Hematopoietic multipotent progenitor cell (in vitro differentiated cells): ENCODE results near the gene KCNJ1. TPM values are rescaled to one million over a fixed set of nuclear protein-coding genes. Genes with fewer than 3 reads are reported as not detected.

Source experiments
- DNase-seq, 3 donors: peaks; one replicate each; pipeline ENCODE4 v3.0.0-alpha.2; 2011 to 2015; ENCODE audit warnings: low read depth in 2 of 3, low spot score in 2 of 3
- total RNA-seq: library from RNA; depleted of rRNA; stranded (reverse); fragments of >200 nt; gene quantifications from one replicate; pipeline ENCODE4 v1.2.3, GENCODE V29; 2012

KCNJ1 gene
- total RNA-seq, 1 donor, result under 0.01 TPM

GRCh38 chr11:128902515-128903066, 35.5 kb upstream of the KCNJ1 start:
- no peak for DNase-seq

- DNase-seq, result no peak
Observed at GRCh38 chr11:128901653-128902514, 34.8 kb upstream of the KCNJ1 start.

GRCh38 chr11:128900468-128900867, 33.4 kb upstream of the KCNJ1 start:
- DNase-seq, result no peak

GRCh38 chr11:128898580-128899344, 31.7 kb upstream of the KCNJ1 start:
- no peak for DNase-seq

- no peak for DNase-seq
Observed at GRCh38 chr11:128897826-128898225, 30.7 kb upstream of the KCNJ1 start.

GRCh38 chr11:128896356-128896755, 29.3 kb upstream of the KCNJ1 start:
- no peak for DNase-seq

GRCh38 chr11:128895526-128895925, 28.4 kb upstream of the KCNJ1 start:
- no peak for DNase-seq

GRCh38 chr11:128894685-128895084, 27.6 kb upstream of the KCNJ1 start:
- DNase-seq, result no peak

- no peak for DNase-seq
Observed at GRCh38 chr11:128894286-128894681, 27.2 kb upstream of the KCNJ1 start.

- peak in 1 of 3 donors; percentile 63 for DNase-seq
Observed at GRCh38 chr11:128893578-128894285, 26.6 kb upstream of the KCNJ1 start.

GRCh38 chr11:128892866-128893565, 25.9 kb upstream of the KCNJ1 start:
- no peak for DNase-seq

- no peak for DNase-seq
Observed at GRCh38 chr11:128891913-128892398, 24.9 kb upstream of the KCNJ1 start.

- peak in 1 of 3 donors; percentile 34 for DNase-seq
Observed at GRCh38 chr11:128890543-128891368, 23.7 kb upstream of the KCNJ1 start, which contains the start of gene KCNJ5. KCNJ5 (plus strand) TSS chr11:128891356; CDS start chr11:128911274, 19,918 bp downstream.

GRCh38 chr11:128890216-128890542, 23.1 kb upstream of the KCNJ1 start:
- DNase-seq, result no peak

- DNase-seq, result no peak
Observed at GRCh38 chr11:128889657-128890213, 22.6 kb upstream of the KCNJ1 start.

GRCh38 chr11:128888034-128888985, 21.2 kb upstream of the KCNJ1 start:
- no peak for DNase-seq

- peak in 2 of 3 donors; percentile 65 to 72 for DNase-seq
Observed at GRCh38 chr11:128886406-128887124, 19.5 kb upstream of the KCNJ1 start.
